GM19193 (cell line): ENCODE results near the gene SLC16A6.

Experiments used
- POLR2A ChIP-seq: IDR thresholded peaks from 4 replicates; pipeline ENCODE4 v1.6.1; 2011; ENCODE audit not compliant: insufficient read depth, insufficient read length; ENCODE audit errors: extremely low read depth

SLC16A6 gene

GRCh38 chr17:68290955-68291835 is at the start of gene SLC16A6, which contains the start of gene ARSG:
Gene SLC16A6, minus strand, starts transcription at chr17:68291127. Its CDS starts 12,807 bp downstream, at chr17:68278320.
Gene ARSG, plus strand, starts transcription at chr17:68291495. Its CDS starts 15,999 bp downstream, at chr17:68307494.
- peak; percentile 66 for TF ChIP-seq POLR2A

GRCh38 chr17:68334393-68334792 is 43.5 kb upstream of the SLC16A6 start:
- no peak for TF ChIP-seq POLR2A

GRCh38 chr17:68329331-68329730 is 38.4 kb upstream of the SLC16A6 start:
- TF ChIP-seq POLR2A, result no peak

GRCh38 chr17:68328676-68329075 is 37.7 kb upstream of the SLC16A6 start:
- TF ChIP-seq POLR2A, result no peak

GRCh38 chr17:68327823-68328557 is 37.1 kb upstream of the SLC16A6 start:
- no peak for TF ChIP-seq POLR2A

- TF ChIP-seq POLR2A, result no peak
Observed at GRCh38 chr17:68326681-68327080, 35.8 kb upstream of the SLC16A6 start.

DNA sequence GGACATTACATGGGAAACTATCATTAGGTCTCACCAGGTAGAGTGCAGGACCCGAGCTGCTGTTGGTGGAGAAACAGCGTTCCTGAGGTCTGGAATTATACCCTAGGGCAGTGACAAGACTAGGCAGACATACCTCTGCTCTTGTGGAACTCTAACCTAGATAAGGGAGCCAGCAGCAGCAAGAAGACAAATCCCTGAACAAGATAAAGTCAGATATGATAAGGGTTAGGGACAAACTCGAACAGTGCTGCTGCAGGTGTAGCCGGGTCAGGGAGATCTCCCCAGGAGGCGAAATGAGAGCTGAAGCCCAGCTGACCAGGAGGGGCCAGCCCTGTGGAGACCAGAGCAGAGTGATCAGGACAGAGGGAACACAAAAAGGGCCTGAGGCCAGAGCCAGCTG is 35.0 kb upstream of the SLC16A6 start:
- TF ChIP-seq POLR2A, result no peak

DNA sequence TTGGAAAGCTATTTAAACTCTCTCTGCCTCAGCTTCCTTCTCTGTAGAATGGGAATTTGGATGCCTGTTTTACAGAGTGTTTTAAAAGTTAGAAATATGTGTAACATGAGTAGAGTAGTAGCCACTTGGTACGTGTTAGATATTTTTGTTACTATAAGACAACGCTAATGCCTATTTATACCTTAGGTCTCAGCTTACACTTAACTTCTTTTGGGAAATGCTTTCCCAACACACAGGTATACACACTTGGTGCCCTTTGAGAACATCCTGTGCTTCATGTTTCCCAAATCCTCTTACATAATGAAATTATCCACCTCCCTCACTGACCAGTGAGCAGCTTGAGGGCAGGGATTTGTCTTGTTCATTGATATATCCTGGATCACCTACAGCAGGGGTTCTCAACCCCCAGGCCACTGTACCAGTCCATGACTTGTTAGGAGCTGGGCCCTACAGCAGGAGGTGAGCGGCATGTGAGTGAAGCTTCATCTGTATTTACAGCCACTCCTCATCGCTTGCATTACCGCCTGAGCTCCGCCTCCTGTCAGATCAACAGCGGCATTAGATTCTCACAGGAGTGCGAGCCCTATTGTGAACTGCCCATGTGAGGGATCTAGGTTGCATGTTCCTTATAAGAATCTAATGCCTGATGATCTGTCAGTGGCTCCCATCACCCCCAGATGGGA is 33.9 kb upstream of the SLC16A6 start:
- TF ChIP-seq POLR2A, result no peak

- no peak for TF ChIP-seq POLR2A
Observed at GRCh38 chr17:68324114-68324513, 33.2 kb upstream of the SLC16A6 start.

GRCh38 chr17:68322630-68323029 is 31.7 kb upstream of the SLC16A6 start:
- TF ChIP-seq POLR2A, result no peak

GRCh38 chr17:68321556-68321954 is 30.6 kb upstream of the SLC16A6 start:
- TF ChIP-seq POLR2A, result no peak

GRCh38 chr17:68320943-68321555 is 30.1 kb upstream of the SLC16A6 start:
- no peak for TF ChIP-seq POLR2A

GRCh38 chr17:68320311-68320865 is 29.5 kb upstream of the SLC16A6 start:
- TF ChIP-seq POLR2A, result no peak

DNA sequence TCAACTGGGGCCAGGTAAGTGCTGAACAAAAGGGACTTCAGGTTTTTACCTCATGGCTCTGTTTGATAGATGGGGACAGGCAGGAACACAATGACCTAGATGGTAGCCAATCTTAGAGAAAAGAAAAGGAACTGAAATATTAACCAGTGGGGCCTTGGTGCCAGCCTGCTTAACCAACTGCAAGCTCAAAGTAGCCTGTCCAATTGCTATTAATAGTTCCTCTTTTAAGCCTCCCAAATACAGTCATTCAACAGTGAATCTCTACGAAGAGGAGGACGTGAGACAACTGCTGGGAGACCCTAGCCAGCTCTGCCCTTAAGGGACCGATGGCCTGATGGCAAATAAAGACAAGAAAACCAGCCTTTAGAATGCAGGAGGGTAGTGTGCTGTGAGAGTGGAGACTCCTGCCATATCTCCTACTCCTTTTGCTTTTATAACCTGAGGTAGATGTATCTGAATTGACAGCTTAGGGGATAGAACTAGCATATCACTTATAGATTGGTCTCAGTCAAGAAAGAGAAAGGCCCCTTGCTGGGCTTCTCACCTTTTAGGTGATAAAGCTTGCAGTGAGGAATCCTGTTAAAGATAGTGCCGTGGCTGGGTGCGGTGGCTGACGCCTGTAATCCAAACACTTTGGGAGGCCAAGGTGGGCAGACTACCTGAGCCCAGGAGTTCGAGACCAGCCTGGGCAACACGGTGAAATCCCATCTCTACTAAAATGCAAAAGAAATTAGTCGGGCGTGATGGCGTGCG is 28.7 kb upstream of the SLC16A6 start:
- no peak for TF ChIP-seq POLR2A
